MM.1S (cell line): ENCODE results near the gene CD99L2.

ENCODE experiments used
- DNase-seq: peaks from one replicate; pipeline ENCODE4 v3.0.0-alpha.2; 2015
- H2AFZ ChIP-seq: fragments of 300-600 bp; sonication (generic); 2 replicates; pipeline ENCODE4 v1.6.0; 2016; ENCODE audit warnings: antibody characterized with exemption, low read length
- H3F3A ChIP-seq: fragments of 300-600 bp; sonication (generic); 2 replicates; pipeline ENCODE4 v1.6.1; 2016; ENCODE audit warnings: mild to moderate bottlenecking, antibody characterized with exemption, low read length, moderate library complexity, mixed read lengths; ENCODE audit not compliant: insufficient read depth
- H3K27ac ChIP-seq: fragments of 300-600 bp; sonication (generic); 2 replicates; pipeline ENCODE4 v1.5.1; 2016; ENCODE audit warnings: mild to moderate bottlenecking, low read length
- H3K27me3 ChIP-seq: fragments of 300-600 bp; sonication (generic); replicated peaks from 2 replicates; pipeline ENCODE4 v1.6.0; 2016; ENCODE audit warnings: low read length; ENCODE audit not compliant: insufficient read depth
- H3K36me3 ChIP-seq: fragments of 300-600 bp; sonication (generic); replicated peaks from 2 replicates; pipeline ENCODE4 v1.6.1; 2016; ENCODE audit warnings: mild to moderate bottlenecking, low read length, mixed read lengths; ENCODE audit not compliant: insufficient read depth
- H3K4me1 ChIP-seq: fragments of 300-600 bp; sonication (generic); 2 replicates; pipeline ENCODE4 v1.6.1; 2016; ENCODE audit warnings: low read length, mixed read lengths
- H3K4me2 ChIP-seq: fragments of 300-600 bp; sonication (generic); 2 replicates; pipeline ENCODE4 v1.6.0; 2016; ENCODE audit warnings: low read depth, low read length
- H3K4me3 ChIP-seq: fragments of 300-600 bp; sonication (generic); 2 replicates; pipeline ENCODE4 v1.5.1; 2016; ENCODE audit warnings: low read length, mixed read lengths
- H3K79me2 ChIP-seq: fragments of 300-600 bp; sonication (generic); 2 replicates; pipeline ENCODE4 v1.6.1; 2016; ENCODE audit warnings: mixed run types, low read length, mixed read lengths
- H3K9ac ChIP-seq: fragments of 300-600 bp; sonication (generic); 2 replicates; pipeline ENCODE4 v1.6.1; 2016; ENCODE audit warnings: low read length, mixed read lengths
- H3K9me2 ChIP-seq: fragments of 300-600 bp; sonication (generic); replicated peaks from 2 replicates; pipeline ENCODE4 v1.6.1; 2016; ENCODE audit warnings: mild to moderate bottlenecking, low read length, mixed read lengths; ENCODE audit not compliant: insufficient read depth
- H3K9me3 ChIP-seq: fragments of 300-600 bp; sonication (generic); replicated peaks from 2 replicates; pipeline ENCODE4 v1.6.1; 2016; ENCODE audit warnings: mild to moderate bottlenecking, low read length, mixed read lengths; ENCODE audit not compliant: insufficient read depth
- H4K20me1 ChIP-seq: fragments of 300-600 bp; sonication (generic); 2 replicates; pipeline ENCODE4 v1.6.1; 2016; ENCODE audit warnings: mild to moderate bottlenecking, low read length, moderate library complexity, mixed read lengths; ENCODE audit not compliant: insufficient read depth
- CTCF ChIP-seq: fragments of 300-600 bp; sonication (generic); IDR thresholded peaks from 2 replicates; pipeline ENCODE4 v1.5.1; 2016; ENCODE audit warnings: antibody characterized with exemption, low read length, mixed read lengths
- EZH2 ChIP-seq: fragments of 300-600 bp; sonication (generic); optimal IDR thresholded peaks from 2 replicates; pipeline ENCODE3; 2017; ENCODE audit warnings: low read depth, mild to moderate bottlenecking, antibody characterized with exemption, low read length, mixed read lengths
- EZH2phosphoT487 ChIP-seq: fragments of 300-600 bp; sonication (generic); IDR thresholded peaks from 2 replicates; pipeline ENCODE4 v1.6.1; 2018; ENCODE audit warnings: antibody characterized with exemption, low read length

The CD99L2 gene

GRCh38 chrX:150870029-150870428 lies 28.4 kb downstream of the CD99L2 start:
- no peaks in the 10 kb centered on the region for H3K36me3 ChIP-seq
- no peaks in the 10 kb centered on the region for H3K27me3 ChIP-seq
- no peaks in the 10 kb centered on the region for H3K9me2 ChIP-seq
- DNase-seq = no peak
- no peak overlapping the region for H3K4me2 ChIP-seq
- no peak for TF ChIP-seq CTCF
- no peak for TF ChIP-seq EZH2
- no peak for TF ChIP-seq EZH2phosphoT487
- no peak overlapping the region for H2AFZ ChIP-seq
- H3K4me3 ChIP-seq = no peak overlapping the region
- no peak overlapping the region for H3K9ac ChIP-seq
- no peaks in the 10 kb centered on the region for H3K9me3 ChIP-seq
- H3K79me2 ChIP-seq = peaks cover 40% of the 10 kb centered on the region
- peaks cover 4% of the 10 kb centered on the region; the same call in 1 of the 2 replicates for H3F3A ChIP-seq
- peaks cover 63% of the 10 kb centered on the region for H3K4me1 ChIP-seq
- no peaks in the 10 kb centered on the region for H4K20me1 ChIP-seq
- no peak overlapping the region for H3K27ac ChIP-seq

GRCh38 chrX:150869450-150869849 lies 29.0 kb downstream of the CD99L2 start:
- peaks cover 37% of the 10 kb centered on the region for H3K79me2 ChIP-seq
- no peak for TF ChIP-seq EZH2
- TF ChIP-seq EZH2phosphoT487 = no peak
- TF ChIP-seq CTCF = no peak
- no peaks in the 10 kb centered on the region for H3K9me3 ChIP-seq
- H3K4me3 ChIP-seq = no peak overlapping the region
- no peak overlapping the region for H3K27ac ChIP-seq
- H3K4me2 ChIP-seq = no peak overlapping the region
- no peaks in the 10 kb centered on the region for H3K9me2 ChIP-seq
- no peak overlapping the region for H2AFZ ChIP-seq
- no peak overlapping the region for H3K9ac ChIP-seq
- peaks cover 57% of the 10 kb centered on the region for H3K4me1 ChIP-seq
- H3K36me3 ChIP-seq = no peaks in the 10 kb centered on the region
- DNase-seq = no peak
- H4K20me1 ChIP-seq = no peaks in the 10 kb centered on the region
- H3K27me3 ChIP-seq = no peaks in the 10 kb centered on the region
- H3F3A ChIP-seq = peaks cover 4% of the 10 kb centered on the region; the same call in 1 of the 2 replicates

GRCh38 chrX:150868625-150869024 lies 29.8 kb downstream of the CD99L2 start:
- Histone ChIP-seq H3K4me1 (peaks cover 51% of the 10 kb centered on the region), H3K27me3 (no peaks in the 10 kb centered on the region), H3F3A (no peaks in the 10 kb centered on the region), H3K36me3 (no peaks in the 10 kb centered on the region), H4K20me1 (no peaks in the 10 kb centered on the region), H3K79me2 (peaks cover 37% of the 10 kb centered on the region), H2AFZ (no peak overlapping the region), H3K27ac (peak overlapping the region; percentile 36; the same call in 1 of the 2 replicates), H3K9ac (no peak overlapping the region), H3K9me2 (no peaks in the 10 kb centered on the region), H3K9me3 (no peaks in the 10 kb centered on the region), H3K4me2 (peak overlapping the region; percentile 23), H3K4me3 (no peak overlapping the region)
- DNase-seq = no peak
- TF ChIP-seq CTCF (no peak), EZH2phosphoT487 (no peak), EZH2 (no peak)

- H3K4me2 ChIP-seq = no peak overlapping the region
- DNase-seq = no peak
- H3K27me3 ChIP-seq = no peaks in the 10 kb centered on the region
- peaks cover 11% of the 10 kb centered on the region for H3K4me1 ChIP-seq
- H3K36me3 ChIP-seq = no peaks in the 10 kb centered on the region
- no peaks in the 10 kb centered on the region for H4K20me1 ChIP-seq
- H2AFZ ChIP-seq = no peak overlapping the region
- no peaks in the 10 kb centered on the region for H3K9me2 ChIP-seq
- H3K9me3 ChIP-seq = no peaks in the 10 kb centered on the region
- no peak overlapping the region for H3K4me3 ChIP-seq
- no peak for TF ChIP-seq CTCF
- no peak for TF ChIP-seq EZH2phosphoT487
- no peak for TF ChIP-seq EZH2
- peaks cover 8% of the 10 kb centered on the region for H3K79me2 ChIP-seq
- H3F3A ChIP-seq = no peaks in the 10 kb centered on the region
- H3K27ac ChIP-seq = no peak overlapping the region
- H3K9ac ChIP-seq = no peak overlapping the region
These were observed 34.3 kb downstream of the CD99L2 start for GRCh38 chrX:150864127-150864526.
